Nephron (organoid): Measurements from ENCODE around the gene ROGDI.
A peak's percentile ranks its signal among the peaks of the same experiment; 100 is the strongest.

Experiments used
- H3K27ac Mint-ChIP-seq, 3 experiments: 2 replicates each; pipeline ENCODE4 v1.8.0; 2020; ENCODE audit warnings: mixed read lengths in 3 of 3, mild to moderate bottlenecking in 2 of 3, moderate library complexity in 1 of 3
- H3K27me3 Mint-ChIP-seq: 2 replicates; pipeline ENCODE4 v1.8.0; 2021; ENCODE audit warnings: low read depth, mild to moderate bottlenecking, moderate library complexity, mixed read lengths
- H3K36me3 Mint-ChIP-seq: 2 replicates; pipeline ENCODE4 v1.8.0; 2020; ENCODE audit warnings: low read depth, mixed read lengths
- H3K4me1 Mint-ChIP-seq: 2 replicates; pipeline ENCODE4 v1.8.0; 2020; ENCODE audit warnings: mixed read lengths
- H3K4me3 Mint-ChIP-seq, 3 experiments: 2 replicates each; pipeline ENCODE4 v1.8.0; 2020; ENCODE audit warnings: mild to moderate bottlenecking in 3 of 3, mixed read lengths in 3 of 3, moderate library complexity in 2 of 3
- H3K9me3 Mint-ChIP-seq: 2 replicates; pipeline ENCODE4 v1.8.0; 2020; ENCODE audit warnings: mixed read lengths
- CTCF ChIP-seq, 3 experiments: fragments of 200-600 bp; sonication (generic); IDR thresholded peaks; one replicate each; pipeline ENCODE4 v1.5.0; 2021; ENCODE audit warnings: antibody characterized with exemption in 3 of 3; ENCODE audit not compliant: unreplicated experiment in 3 of 3

ROGDI gene

GRCh38 chr16:4762205-4762604 is 40.2 kb downstream of the ROGDI start:
- H3K4me3 Mint-ChIP-seq, result no peak overlapping the region
- TF ChIP-seq CTCF (IDR thresholded peaks at IDR 0.05; ENCODE audit: unreplicated experiment in 3 of 3), result no peak
- H3K4me1 Mint-ChIP-seq, result peaks cover 10% of the 10 kb centered on the region
- peaks cover 49% of the 10 kb centered on the region for H3K36me3 Mint-ChIP-seq
- H3K27ac Mint-ChIP-seq, result no peak overlapping the region
- no peaks in the 10 kb centered on the region for H3K9me3 Mint-ChIP-seq
- H3K27me3 Mint-ChIP-seq, result no peaks in the 10 kb centered on the region

DNA sequence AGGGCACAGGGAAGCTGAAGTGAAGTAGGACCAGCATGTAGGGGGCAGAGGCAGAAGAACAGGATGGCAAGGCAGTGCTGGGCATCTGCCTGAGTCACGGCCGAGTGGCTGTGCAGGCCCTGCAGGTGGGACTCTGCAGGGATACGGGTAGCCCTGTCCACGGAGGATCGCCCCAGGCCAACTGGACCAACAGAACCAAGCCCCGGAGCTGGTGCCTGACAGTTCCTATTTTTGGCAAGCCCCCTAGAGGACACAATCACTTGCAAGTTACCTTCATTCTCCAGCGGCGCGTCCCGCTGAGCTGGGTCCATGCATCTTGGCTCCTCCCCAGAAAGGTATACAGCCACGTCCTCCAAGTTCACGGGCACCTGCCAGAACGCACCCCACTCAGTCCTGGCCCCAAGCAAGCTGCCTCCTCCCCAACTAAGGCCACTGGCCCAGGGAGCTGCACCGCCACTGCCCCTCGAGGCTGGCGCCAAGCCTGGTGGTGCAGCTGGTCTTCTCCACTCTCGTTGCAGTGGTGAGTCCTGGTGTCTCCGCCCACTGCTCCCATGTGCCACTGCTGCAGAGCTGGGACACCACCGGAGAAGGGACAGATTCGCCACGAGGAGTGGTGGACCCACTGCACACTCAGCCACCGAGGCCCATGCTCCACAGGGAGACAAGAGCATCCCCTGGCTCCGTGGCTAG is 42.1 kb downstream of the ROGDI start:
- Mint-ChIP-seq H3K36me3 (peaks cover 64% of the 10 kb centered on the region), H3K9me3 (no peaks in the 10 kb centered on the region), H3K4me1 (no peaks in the 10 kb centered on the region), H3K27me3 (no peaks in the 10 kb centered on the region), H3K4me3 (peak overlapping the region in 1 of 3 experiments; percentile 15), H3K27ac (no peak overlapping the region)
- TF ChIP-seq CTCF (IDR thresholded peaks at IDR 0.05; ENCODE audit: unreplicated experiment in 3 of 3), result no peak

GRCh38 chr16:4755687-4756086 is 46.7 kb downstream of the ROGDI start:
- Mint-ChIP-seq H3K4me3 (no peak overlapping the region), H3K27me3 (no peaks in the 10 kb centered on the region), H3K36me3 (peaks cover 76% of the 10 kb centered on the region), H3K9me3 (no peaks in the 10 kb centered on the region), H3K27ac (no peak overlapping the region), H3K4me1 (no peaks in the 10 kb centered on the region)
- TF ChIP-seq CTCF (IDR thresholded peaks at IDR 0.05; ENCODE audit: unreplicated experiment in 3 of 3), result no peak

- H3K4me3 Mint-ChIP-seq, result no peak overlapping the region
- no peaks in the 10 kb centered on the region for H3K27me3 Mint-ChIP-seq
- no peak overlapping the region for H3K27ac Mint-ChIP-seq
- H3K4me1 Mint-ChIP-seq, result no peaks in the 10 kb centered on the region
- H3K9me3 Mint-ChIP-seq, result no peaks in the 10 kb centered on the region
- H3K36me3 Mint-ChIP-seq, result peaks cover 70% of the 10 kb centered on the region
- TF ChIP-seq CTCF (IDR thresholded peaks at IDR 0.05; ENCODE audit: unreplicated experiment in 3 of 3), result no peak
Observed at GRCh38 chr16:4754865-4755264, 47.6 kb downstream of the ROGDI start.

DNA sequence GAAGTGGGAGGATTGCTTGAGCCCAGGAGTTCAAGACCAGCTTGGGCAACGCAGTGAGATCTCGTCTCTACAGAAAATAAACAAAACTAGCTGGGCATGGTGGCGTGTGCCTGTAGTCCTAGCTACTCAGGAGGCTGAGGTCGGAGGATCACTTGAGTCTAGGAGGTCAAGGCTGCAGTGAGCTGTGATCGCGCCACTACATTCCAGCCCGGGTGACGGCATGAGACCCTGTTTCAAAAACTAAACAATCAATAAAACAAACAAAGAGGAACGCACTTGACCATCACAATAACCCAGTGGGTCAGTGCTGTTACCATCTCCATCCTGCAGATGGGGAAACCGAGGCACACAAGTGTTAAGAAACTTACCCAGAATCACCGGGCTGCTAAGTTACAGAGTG is 49.2 kb downstream of the ROGDI start:
- H3K27me3 Mint-ChIP-seq, result no peaks in the 10 kb centered on the region
- no peaks in the 10 kb centered on the region for H3K9me3 Mint-ChIP-seq
- H3K27ac Mint-ChIP-seq, result no peak overlapping the region
- peaks cover 58% of the 10 kb centered on the region for H3K36me3 Mint-ChIP-seq
- TF ChIP-seq CTCF (IDR thresholded peaks at IDR 0.05; ENCODE audit: unreplicated experiment in 3 of 3), result no peak
- H3K4me1 Mint-ChIP-seq, result no peaks in the 10 kb centered on the region
- no peak overlapping the region for H3K4me3 Mint-ChIP-seq
